Liver (tissue), 3 donors: Measurements from ENCODE around the gene KRT85.

Experiments
- EGR1 ChIP-seq, 2 donors: IDR thresholded peaks; 2 replicates each; pipeline ENCODE4 v1.6.1; 2016 to 2018; ENCODE audit warnings: antibody characterized with exemption in 2 of 2, low read depth in 2 of 2
- FOXA1 ChIP-seq: IDR thresholded peaks from 2 replicates; pipeline ENCODE4 v1.6.1; 2016; ENCODE audit warnings: antibody characterized with exemption
- HNF4A ChIP-seq, 2 donors: conservative IDR thresholded peaks; 2 replicates each; pipeline ENCODE4 v1.6.1; 2016; ENCODE audit warnings: antibody characterized with exemption in 2 of 2, mild to moderate bottlenecking in 2 of 2
- JUND ChIP-seq, 2 donors: IDR thresholded peaks; 2 replicates each; pipeline ENCODE4 v1.6.1; 2016; ENCODE audit warnings: antibody characterized with exemption in 2 of 2
- RAD21 ChIP-seq, 2 donors: IDR thresholded peaks; 2 replicates each; pipeline ENCODE4 v1.6.1; 2016; ENCODE audit warnings: antibody characterized with exemption in 2 of 2, mild to moderate bottlenecking in 2 of 2
- RXRA ChIP-seq, 2 donors: IDR thresholded peaks; 2 replicates each; pipeline ENCODE4 v1.6.1; 2017 to 2018; ENCODE audit warnings: antibody characterized with exemption in 2 of 2, mild to moderate bottlenecking in 1 of 2
- SP1 ChIP-seq: IDR thresholded peaks from 2 replicates; pipeline ENCODE4 v1.6.1; 2018; ENCODE audit warnings: antibody characterized with exemption, mild to moderate bottlenecking
- TAF1 ChIP-seq: conservative IDR thresholded peaks from 2 replicates; pipeline ENCODE4 v1.6.1; 2016; ENCODE audit warnings: antibody characterized with exemption, mild to moderate bottlenecking
- YY1 ChIP-seq: IDR thresholded peaks from 2 replicates; pipeline ENCODE4 v1.6.1; 2016; ENCODE audit warnings: antibody characterized with exemption, mild to moderate bottlenecking
- TF ChIP-seq, protein P1 (sequence below): fragments of 150-350 bp; IDR thresholded peaks from 2 replicates; pipeline ENCODE4 v1.5.1; 2017; ENCODE audit warnings: improper control_type of control experiment, low read depth, low read length; ENCODE audit not compliant: missing input control
- TF ChIP-seq, protein P2 (sequence below): IDR thresholded peaks from 2 replicates; pipeline ENCODE4 v1.6.1; 2016; ENCODE audit warnings: antibody characterized with exemption
- donor health status: healthy.
- donor health status: healthy.

DNA sequence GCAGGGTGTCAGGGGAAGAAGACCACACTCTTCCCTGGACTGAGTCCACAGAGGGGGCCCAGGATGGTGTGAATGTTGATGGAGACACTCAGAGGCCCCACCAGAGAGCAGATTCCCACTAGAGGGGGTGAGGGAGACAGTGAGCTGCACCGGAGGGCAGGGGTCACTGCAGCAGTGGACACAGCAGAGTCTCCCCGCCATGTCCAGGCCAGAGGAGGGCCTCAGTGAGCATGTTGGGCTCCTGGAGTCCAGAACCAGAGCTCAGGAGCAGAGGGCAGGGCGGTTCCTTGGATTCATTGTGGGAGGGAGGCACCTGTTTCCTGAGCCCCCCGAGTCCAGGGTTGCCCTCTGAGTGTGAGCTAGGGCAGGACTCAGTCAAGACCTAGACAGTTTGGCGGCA, 40.6 kb upstream of the KRT85 start:
- no peak for TF ChIP-seq YY1
- TF ChIP-seq, protein P1, sequence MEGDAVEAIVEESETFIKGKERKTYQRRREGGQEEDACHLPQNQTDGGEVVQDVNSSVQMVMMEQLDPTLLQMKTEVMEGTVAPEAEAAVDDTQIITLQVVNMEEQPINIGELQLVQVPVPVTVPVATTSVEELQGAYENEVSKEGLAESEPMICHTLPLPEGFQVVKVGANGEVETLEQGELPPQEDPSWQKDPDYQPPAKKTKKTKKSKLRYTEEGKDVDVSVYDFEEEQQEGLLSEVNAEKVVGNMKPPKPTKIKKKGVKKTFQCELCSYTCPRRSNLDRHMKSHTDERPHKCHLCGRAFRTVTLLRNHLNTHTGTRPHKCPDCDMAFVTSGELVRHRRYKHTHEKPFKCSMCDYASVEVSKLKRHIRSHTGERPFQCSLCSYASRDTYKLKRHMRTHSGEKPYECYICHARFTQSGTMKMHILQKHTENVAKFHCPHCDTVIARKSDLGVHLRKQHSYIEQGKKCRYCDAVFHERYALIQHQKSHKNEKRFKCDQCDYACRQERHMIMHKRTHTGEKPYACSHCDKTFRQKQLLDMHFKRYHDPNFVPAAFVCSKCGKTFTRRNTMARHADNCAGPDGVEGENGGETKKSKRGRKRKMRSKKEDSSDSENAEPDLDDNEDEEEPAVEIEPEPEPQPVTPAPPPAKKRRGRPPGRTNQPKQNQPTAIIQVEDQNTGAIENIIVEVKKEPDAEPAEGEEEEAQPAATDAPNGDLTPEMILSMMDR = no peak
- no peak for TF ChIP-seq HNF4A (conservative IDR thresholded peaks at IDR 0.05)
- no peak for TF ChIP-seq EGR1 (IDR thresholded peaks at IDR 0.05; ENCODE audit: low read depth in 2 of 2)
- no peak for TF ChIP-seq SP1
- TF ChIP-seq RXRA (IDR thresholded peaks at IDR 0.05) = no peak
- TF ChIP-seq FOXA1 = no peak
- TF ChIP-seq TAF1 = no peak
- TF ChIP-seq, protein P2, sequence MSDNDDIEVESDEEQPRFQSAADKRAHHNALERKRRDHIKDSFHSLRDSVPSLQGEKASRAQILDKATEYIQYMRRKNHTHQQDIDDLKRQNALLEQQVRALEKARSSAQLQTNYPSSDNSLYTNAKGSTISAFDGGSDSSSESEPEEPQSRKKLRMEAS = no peak
- TF ChIP-seq RAD21 (IDR thresholded peaks at IDR 0.05) = no peak
- TF ChIP-seq JUND (IDR thresholded peaks at IDR 0.05) = no peak
